Forelimb muscle (tissue), 1 donor: Measurements from ENCODE around the gene FBXW2. TPM values are rescaled to one million over a fixed set of nuclear protein-coding genes. Genes with fewer than 3 reads are reported as not detected.

Experiments used
- DNase-seq: peaks from one replicate; pipeline ENCODE4 v3.0.0-alpha.2; 2013; ENCODE audit warnings: low read depth
- polyA plus RNA-seq: library from polyadenylated mRNA; unstranded; fragments of 120-200 nt; gene quantifications from one replicate; pipeline ENCODE4 v1.2.1, GENCODE V29; 2013; ENCODE audit not compliant: insufficient read length

The FBXW2 gene
- polyA plus RNA-seq, 1 donor = 29.2 TPM

- DNase-seq = no peak
Measured at GRCh38 chr9:120714846-120715388, 78.3 kb downstream of the FBXW2 start.

GRCh38 chr9:120714088-120714845 lies 78.9 kb downstream of the FBXW2 start, which contains the start of gene MEGF9:
TSS of gene MEGF9 (minus strand) at chr9:120714470. CDS start at chr9:120714358, 112 bp downstream.
- DNase-seq = peak; percentile 88

GRCh38 chr9:120713257-120714087 lies 79.7 kb downstream of the FBXW2 start:
- no peak for DNase-seq

- DNase-seq = no peak
Measured at GRCh38 chr9:120712539-120713031, 80.6 kb downstream of the FBXW2 start.

GRCh38 chr9:120711841-120712538 lies 81.2 kb downstream of the FBXW2 start:
- DNase-seq = no peak

GRCh38 chr9:120711354-120711753 lies 81.9 kb downstream of the FBXW2 start:
- DNase-seq = no peak

GRCh38 chr9:120710110-120710981 lies 82.9 kb downstream of the FBXW2 start:
- no peak for DNase-seq

- no peak for DNase-seq
Measured at GRCh38 chr9:120708526-120709224, 84.5 kb downstream of the FBXW2 start.

- DNase-seq = no peak
Measured at GRCh38 chr9:120707170-120707569, 86.0 kb downstream of the FBXW2 start.

Other genes starting within 250 kb of the FBXW2 start
- 50.1 TPM for gene CDK5RAP2, start 213.2 kb downstream of the FBXW2 start, polyA plus RNA-seq
- gene MEGF9, start 78.9 kb downstream of the FBXW2 start, polyA plus RNA-seq = 6.1 TPM
- 20.7 TPM for gene PSMD5, start 49.5 kb upstream of the FBXW2 start, polyA plus RNA-seq
- gene PHF19, start 83.8 kb upstream of the FBXW2 start, polyA plus RNA-seq = 33.4 TPM
- 4.3 TPM for gene TRAF1, start 133.4 kb upstream of the FBXW2 start, polyA plus RNA-seq